ENCODE results near the gene TCOF1. TPM values are rescaled to one million over a fixed set of nuclear protein-coding genes. Genes with fewer than 3 reads are reported as not detected.

The TCOF1 gene
- total and polyA plus RNA-seq, 5 experiments from 2014 or later, result 1.8 to 64.6 (median 24.7) TPM

GRCh38 chr5:150389531-150390266 is 32.2 kb downstream of the TCOF1 start:
- Mint-ChIP-seq H3K36me3 (peaks cover 0 to 88% (median 2%) of the 10 kb centered on the region in 3 donors), H3K27ac (peak overlapping the region in 4 of 10 donors; percentile 6 to 77 (median 60))
- POLR2A ChIA-PET, result no interaction called here

GRCh38 chr5:150391064-150391834 is 33.8 kb downstream of the TCOF1 start:
- H3K27me3 Mint-ChIP-seq, result no peaks in the 10 kb centered on the region
- ATAC-seq (no peak), DNase-seq (no peak)
- no peaks in the 10 kb centered on the region for H3K9me3 Mint-ChIP-seq
- peaks cover 0 to 87% (median 8%) of the 10 kb centered on the region in 3 donors for H3K36me3 Mint-ChIP-seq
- H3K4me1 Mint-ChIP-seq, result no peaks in the 10 kb centered on the region
- H3K27ac Mint-ChIP-seq, result peak overlapping the region in 2 of 10 donors; percentile 19 to 76
- H3K4me3 Mint-ChIP-seq, result no peak overlapping the region
- POLR2A ChIA-PET, result no interaction called here

More at GRCh38 chr5:150389531-150390266, 32.2 kb downstream of the TCOF1 start:
- Mint-ChIP-seq H3K27me3 (no peaks in the 10 kb centered on the region), H3K4me1 (no peaks in the 10 kb centered on the region), H3K4me3 (no peak overlapping the region), H3K9me3 (no peaks in the 10 kb centered on the region)
- no peak for ATAC-seq
- DNase-seq, result no peak

GRCh38 chr5:150391986-150392385 is 34.5 kb downstream of the TCOF1 start:
- no peaks in the 10 kb centered on the region for H3K4me1 Mint-ChIP-seq
- no peak for ATAC-seq

GRCh38 chr5:150392680-150393079 is 35.2 kb downstream of the TCOF1 start:
- H3K27ac Mint-ChIP-seq, result peak overlapping the region in 1 of 10 donors; percentile 41
- no peaks in the 10 kb centered on the region for H3K27me3 Mint-ChIP-seq

More at GRCh38 chr5:150391986-150392385, 34.5 kb downstream of the TCOF1 start:
- Mint-ChIP-seq H3K27me3 (no peaks in the 10 kb centered on the region), H3K4me3 (no peak overlapping the region), H3K9me3 (no peaks in the 10 kb centered on the region), H3K36me3 (peaks cover 0 to 87% (median 12%) of the 10 kb centered on the region in 3 donors), H3K27ac (peak overlapping the region in 4 of 10 donors; percentile 20 to 62 (median 48))
- POLR2A ChIA-PET, result no interaction called here
- DNase-seq, result no peak

GRCh38 chr5:150393096-150393645 is 35.7 kb downstream of the TCOF1 start:
- POLR2A ChIA-PET, result no interaction called here
- H3K9me3 Mint-ChIP-seq, result no peaks in the 10 kb centered on the region
- ATAC-seq, result no peak
- no peaks in the 10 kb centered on the region for H3K27me3 Mint-ChIP-seq
- no peaks in the 10 kb centered on the region for H3K4me1 Mint-ChIP-seq
- H3K36me3 Mint-ChIP-seq, result peaks cover 0 to 88% (median 15%) of the 10 kb centered on the region in 3 donors
- peak overlapping the region in 3 of 10 donors; percentile 33 to 69 (median 52) for H3K27ac Mint-ChIP-seq
- no peak overlapping the region for H3K4me3 Mint-ChIP-seq
- DNase-seq, result no peak

More at GRCh38 chr5:150392680-150393079, 35.2 kb downstream of the TCOF1 start:
- Mint-ChIP-seq H3K4me3 (no peak overlapping the region), H3K9me3 (no peaks in the 10 kb centered on the region), H3K36me3 (peaks cover 0 to 87% (median 15%) of the 10 kb centered on the region in 3 donors), H3K4me1 (no peaks in the 10 kb centered on the region)
- POLR2A ChIA-PET, result no interaction called here
- DNase-seq (no peak), ATAC-seq (no peak)

- Mint-ChIP-seq H3K27ac (peak overlapping the region in 2 of 10 donors; percentile 11 to 47), H3K36me3 (peaks cover 0 to 88% (median 15%) of the 10 kb centered on the region in 3 donors), H3K27me3 (no peaks in the 10 kb centered on the region), H3K4me3 (no peak overlapping the region), H3K4me1 (no peaks in the 10 kb centered on the region), H3K9me3 (no peaks in the 10 kb centered on the region)
- ATAC-seq (no peak), DNase-seq (no peak)
- POLR2A ChIA-PET, result no interaction called here
Observed at GRCh38 chr5:150394131-150394530, 36.6 kb downstream of the TCOF1 start.

GRCh38 chr5:150394912-150395687 is 37.6 kb downstream of the TCOF1 start:
- Mint-ChIP-seq H3K27me3 (no peaks in the 10 kb centered on the region), H3K27ac (peak overlapping the region in 5 of 10 donors; percentile 4 to 74 (median 37)), H3K9me3 (no peaks in the 10 kb centered on the region), H3K36me3 (peaks cover 0 to 85% (median 15%) of the 10 kb centered on the region in 3 donors), H3K4me1 (no peaks in the 10 kb centered on the region), H3K4me3 (no peak overlapping the region)
- POLR2A ChIA-PET, result interaction anchor here (0.7 to 0.8 kb wide), 2 partner anchors 14 to 18 kb away, joined by 3 to 4 read pairs; partner anchors contain the start of gene CD74
- peak in 1 of 2 donors; percentile 21 for ATAC-seq
- no peak for DNase-seq

GRCh38 chr5:150395688-150395975 is 38.1 kb downstream of the TCOF1 start:
- DNase-seq, result no peak
- H3K4me1 Mint-ChIP-seq, result peaks cover 0 to 4% (median 0%) of the 10 kb centered on the region in 4 donors
- H3K9me3 Mint-ChIP-seq, result no peaks in the 10 kb centered on the region
- H3K4me3 Mint-ChIP-seq, result no peak overlapping the region
- ATAC-seq, result no peak
- H3K36me3 Mint-ChIP-seq, result peaks cover 0 to 84% (median 13%) of the 10 kb centered on the region in 3 donors
- POLR2A ChIA-PET, result no interaction called here
- H3K27me3 Mint-ChIP-seq, result no peaks in the 10 kb centered on the region
- peak overlapping the region in 2 of 10 donors; percentile 66 to 69 for H3K27ac Mint-ChIP-seq

- H3K4me1 Mint-ChIP-seq, result peaks cover 0 to 4% (median under 1%) of the 10 kb centered on the region in 4 donors
- no peaks in the 10 kb centered on the region for H3K9me3 Mint-ChIP-seq
- peak overlapping the region in 1 of 10 donors; percentile 26 for H3K4me3 Mint-ChIP-seq
- H3K36me3 Mint-ChIP-seq, result peaks cover 0 to 81% (median 13%) of the 10 kb centered on the region in 3 donors
- DNase-seq (no peak), ATAC-seq (no peak)
- POLR2A ChIA-PET, result no interaction called here
- H3K27ac Mint-ChIP-seq, result peak overlapping the region in 5 of 10 donors; percentile 21 to 80 (median 66)
- H3K27me3 Mint-ChIP-seq, result no peaks in the 10 kb centered on the region
Observed at GRCh38 chr5:150396267-150396666, 38.8 kb downstream of the TCOF1 start.

GRCh38 chr5:150397146-150397781 is 39.8 kb downstream of the TCOF1 start:
- H3K36me3 Mint-ChIP-seq, result peaks cover 0 to 77% (median 13%) of the 10 kb centered on the region in 3 donors
- no peaks in the 10 kb centered on the region for H3K27me3 Mint-ChIP-seq
- no peaks in the 10 kb centered on the region for H3K9me3 Mint-ChIP-seq
- H3K4me1 Mint-ChIP-seq, result peaks cover 0 to 6% (median 3%) of the 10 kb centered on the region in 4 donors
- H3K27ac Mint-ChIP-seq, result peak overlapping the region in 5 of 10 donors; percentile 1 to 52 (median 24)
- POLR2A ChIA-PET, result interaction anchor here (0.7 to 0.8 kb wide), 2 partner anchors 12 to 20 kb away, joined by 5 to 7 read pairs; no protein-coding TSS in a partner anchor
- no peak for ATAC-seq
- H3K4me3 Mint-ChIP-seq, result no peak overlapping the region
- no peak for DNase-seq

GRCh38 chr5:150397782-150398721 is 40.6 kb downstream of the TCOF1 start:
- POLR2A ChIA-PET, result interaction anchor here (0.7 to 1.4 kb wide), 3 partner anchors 12 to 20 kb away, joined by 5 to 7 read pairs (median 5); partner anchors contain the start of gene CD74
- peaks cover 0 to 6% (median 4%) of the 10 kb centered on the region in 4 donors for H3K4me1 Mint-ChIP-seq
- ATAC-seq, result no peak
- no peak overlapping the region for H3K4me3 Mint-ChIP-seq
- peak overlapping the region in 8 of 10 donors; percentile 11 to 91 (median 63) for H3K27ac Mint-ChIP-seq
- H3K9me3 Mint-ChIP-seq, result no peaks in the 10 kb centered on the region
- peaks cover 0 to 80% (median 13%) of the 10 kb centered on the region in 3 donors for H3K36me3 Mint-ChIP-seq
- no peaks in the 10 kb centered on the region for H3K27me3 Mint-ChIP-seq
- no peak for DNase-seq

Measured in naive thymus-derived CD8-positive, alpha-beta T cell (primary cell).